CD4-positive, alpha-beta T cell treated with Interleukin-17A for 4 hours (primary cell): Measurements from ENCODE around the gene SLC12A3.
"Not testable (repeated sequence)": the region's sequence is repeated elsewhere in the genome, so short reads cannot be mapped to it uniquely, and the experiment has no call there.

Experiments
- DNase-seq: peaks from one replicate; pipeline ENCODE4 v3.0.0-alpha.2; 2020; ENCODE audit warnings: mixed read lengths

SLC12A3 gene

DNA sequence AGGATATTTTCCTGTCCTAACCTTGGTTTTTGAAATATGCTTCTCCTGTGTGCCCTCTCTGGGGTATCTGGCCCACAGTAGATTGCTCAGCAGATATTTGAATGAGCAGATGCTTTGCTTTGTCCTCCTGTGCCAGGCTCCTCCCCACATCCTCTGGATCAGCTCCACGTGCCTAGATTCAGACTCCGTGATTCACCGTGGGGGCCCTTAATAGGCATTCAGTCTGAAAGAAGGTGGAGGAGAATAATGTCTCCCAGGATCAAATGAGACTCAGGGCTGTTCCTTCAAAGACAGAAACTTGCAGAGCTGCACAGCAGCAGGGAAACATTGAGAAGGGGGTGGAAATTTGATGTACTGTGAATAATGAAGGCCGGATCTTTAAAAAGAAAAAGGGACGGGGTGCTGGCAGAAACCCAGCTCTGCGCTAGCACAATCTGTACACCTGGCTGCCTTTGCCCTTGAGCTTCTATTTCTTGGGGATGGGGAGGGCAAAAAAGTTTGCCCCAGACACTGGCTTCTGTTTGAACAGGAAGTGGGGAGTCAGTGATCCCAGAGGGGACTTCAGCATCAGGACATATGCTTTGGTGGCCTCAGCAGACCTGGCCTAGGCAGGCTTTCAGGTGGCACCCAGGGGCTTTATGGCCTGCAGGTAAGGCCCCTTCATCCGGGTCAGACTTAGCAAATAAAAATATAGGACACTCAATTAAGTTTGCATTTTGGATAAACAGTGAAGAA, 15.9 kb upstream of the SLC12A3 start:
- DNase-seq = no peak

DNA sequence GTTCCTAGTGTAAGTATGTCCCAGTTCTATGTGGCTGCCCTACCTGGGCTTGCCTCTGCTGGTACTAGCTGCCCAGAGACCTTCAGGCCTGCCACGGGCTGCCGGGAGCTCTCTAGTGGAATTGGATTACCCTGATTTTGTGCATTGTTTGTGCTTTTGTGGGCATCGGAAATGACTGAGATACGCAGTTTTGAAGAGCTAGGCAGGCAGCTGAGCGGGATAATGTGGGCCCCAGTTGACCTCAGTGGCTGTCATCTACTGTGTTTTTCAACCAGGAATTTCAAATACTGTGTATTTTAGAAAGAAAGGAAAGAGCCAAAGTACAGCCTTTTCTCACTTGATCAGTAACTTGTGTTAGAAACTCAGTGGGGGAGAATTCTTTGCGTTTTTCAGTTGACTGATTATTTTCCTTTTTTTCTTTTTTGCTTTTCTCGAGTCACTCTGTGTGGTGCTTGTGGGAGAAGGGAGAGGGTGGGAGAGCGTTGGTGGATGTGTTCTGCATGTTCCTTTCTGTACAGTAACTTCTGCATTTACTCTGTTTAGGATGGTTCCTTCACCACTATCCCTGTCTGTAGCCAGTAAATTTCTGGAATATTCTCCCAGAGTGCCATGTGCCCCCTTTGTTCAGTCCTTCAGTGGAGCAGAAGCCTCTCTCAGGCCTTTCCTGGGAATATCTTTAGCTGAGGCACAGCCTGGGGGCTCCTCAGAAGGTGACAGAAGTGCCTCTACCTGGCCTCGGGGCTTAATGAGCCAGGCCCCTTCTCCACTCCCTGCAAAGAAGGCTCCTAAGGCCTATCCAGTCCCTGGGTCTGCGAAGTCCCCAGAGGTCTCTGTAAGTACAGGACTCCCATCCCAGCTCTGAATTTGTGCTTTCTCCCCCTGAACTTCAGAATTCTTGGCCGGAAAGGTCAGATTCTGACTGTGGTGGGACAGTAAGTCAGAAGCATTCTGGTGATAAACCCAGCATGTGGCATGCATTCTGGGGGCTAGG, 15.0 kb upstream of the SLC12A3 start:
- DNase-seq = no peak

DNA sequence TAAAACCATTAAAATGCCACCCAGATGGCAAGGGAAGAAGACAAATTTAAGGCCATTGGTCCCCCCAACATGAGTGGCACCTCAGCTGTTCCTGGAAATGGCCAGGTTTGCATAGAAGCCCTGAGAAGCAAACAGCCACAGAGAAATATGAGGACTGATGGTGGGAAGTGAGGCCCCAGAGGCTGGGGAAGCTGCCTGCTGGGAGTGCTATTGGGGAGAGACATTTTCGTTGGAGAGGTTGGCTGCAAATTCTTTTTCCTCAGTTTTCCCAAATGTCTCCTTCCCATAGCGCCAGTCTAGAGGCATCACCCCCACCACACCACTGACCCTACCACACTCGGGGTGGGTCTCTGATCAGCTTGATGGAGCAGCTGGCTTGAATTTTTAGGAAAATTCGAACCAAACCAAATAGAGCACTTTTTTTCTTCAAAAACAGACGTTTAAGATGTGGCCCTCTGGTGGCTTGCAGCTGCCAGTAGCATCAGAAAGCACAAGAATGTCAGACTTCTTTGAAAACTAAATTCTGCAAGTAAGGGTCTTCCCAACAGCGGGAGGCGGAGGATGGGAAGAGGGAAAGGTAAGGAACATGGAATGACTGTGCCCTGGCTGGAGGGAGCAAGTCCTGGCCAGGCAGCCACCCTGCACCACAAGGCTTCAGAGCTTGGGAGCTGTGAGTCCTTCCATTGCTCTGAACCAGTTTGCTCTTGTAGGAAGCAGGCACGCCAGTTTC, 13.2 kb upstream of the SLC12A3 start:
- DNase-seq = no peak

DNA sequence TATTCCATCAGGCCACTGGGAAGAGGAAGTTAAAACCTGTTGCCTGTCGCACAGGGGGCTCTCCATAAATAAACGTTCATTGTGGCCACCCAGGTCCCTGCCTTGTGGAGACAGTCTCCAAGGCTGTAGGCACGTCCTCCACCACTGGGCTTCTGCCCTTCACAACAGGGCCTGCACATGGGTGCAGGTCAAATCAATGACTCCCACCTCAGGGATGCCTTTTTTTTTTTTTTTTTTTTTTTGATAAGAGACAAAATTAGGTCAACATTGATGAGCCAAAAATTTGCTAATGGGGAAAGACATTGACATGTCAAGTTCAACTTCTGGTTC, 12.6 kb upstream of the SLC12A3 start:
- no peak for DNase-seq

DNA sequence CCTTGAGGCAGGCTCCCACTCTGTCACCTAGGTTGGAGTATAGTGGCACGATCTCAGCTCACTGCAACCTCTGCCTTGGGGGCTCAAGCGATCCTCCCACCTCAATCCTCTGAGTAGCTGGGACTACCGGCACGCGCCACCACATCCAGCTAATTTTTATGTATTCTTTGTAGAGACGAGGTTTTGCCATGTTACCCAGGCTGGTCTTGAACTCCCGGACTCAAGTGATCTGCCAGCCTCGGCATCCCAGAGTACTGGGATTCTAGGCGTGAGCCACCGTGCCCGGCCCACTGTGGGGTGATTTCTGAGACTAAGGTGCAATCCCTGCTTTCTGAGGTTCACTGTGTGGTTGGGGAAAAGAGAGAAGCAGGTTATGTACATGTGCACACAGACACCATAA, 12.0 kb upstream of the SLC12A3 start:
- no peak for DNase-seq

DNA sequence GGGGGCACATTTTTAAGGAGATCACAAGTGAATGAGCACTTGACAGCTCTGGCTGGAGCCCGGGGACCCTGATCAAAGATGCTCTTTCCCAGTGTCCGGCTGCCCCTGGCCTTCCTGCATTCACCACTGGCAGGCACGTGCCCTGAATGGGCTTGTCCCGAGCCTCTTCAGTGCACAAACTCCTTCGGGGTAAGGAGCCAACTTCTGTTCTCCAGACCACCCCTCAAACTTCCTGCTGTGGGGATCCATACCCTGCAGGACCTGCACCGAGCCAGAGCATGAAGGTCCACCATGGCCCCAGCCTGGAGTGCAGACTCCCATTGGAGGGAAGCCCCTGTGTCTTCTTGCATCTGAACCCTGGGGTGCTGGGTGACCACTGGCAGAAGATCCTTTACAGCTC, 9.8 kb upstream of the SLC12A3 start:
- DNase-seq = no peak

DNA sequence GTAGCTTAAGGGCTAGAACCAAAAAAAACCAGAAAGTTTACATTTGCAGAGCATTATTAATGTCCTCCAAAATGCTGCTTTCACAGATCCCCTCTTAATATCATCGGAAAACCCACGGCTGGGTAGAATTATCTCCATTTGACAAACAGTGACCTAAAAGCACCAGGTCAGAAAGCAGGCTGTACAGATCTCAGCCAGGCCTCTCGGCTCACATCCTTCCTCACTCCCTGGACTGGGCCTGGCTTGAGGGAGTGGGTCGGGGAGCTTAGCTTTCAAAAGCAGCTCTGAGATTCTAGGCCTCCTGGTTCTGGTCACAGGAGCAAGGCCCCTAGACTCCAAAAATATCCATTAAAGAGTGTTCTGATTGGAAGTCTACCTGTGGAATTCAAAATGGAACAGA, 9.1 kb upstream of the SLC12A3 start:
- no peak for DNase-seq

DNA sequence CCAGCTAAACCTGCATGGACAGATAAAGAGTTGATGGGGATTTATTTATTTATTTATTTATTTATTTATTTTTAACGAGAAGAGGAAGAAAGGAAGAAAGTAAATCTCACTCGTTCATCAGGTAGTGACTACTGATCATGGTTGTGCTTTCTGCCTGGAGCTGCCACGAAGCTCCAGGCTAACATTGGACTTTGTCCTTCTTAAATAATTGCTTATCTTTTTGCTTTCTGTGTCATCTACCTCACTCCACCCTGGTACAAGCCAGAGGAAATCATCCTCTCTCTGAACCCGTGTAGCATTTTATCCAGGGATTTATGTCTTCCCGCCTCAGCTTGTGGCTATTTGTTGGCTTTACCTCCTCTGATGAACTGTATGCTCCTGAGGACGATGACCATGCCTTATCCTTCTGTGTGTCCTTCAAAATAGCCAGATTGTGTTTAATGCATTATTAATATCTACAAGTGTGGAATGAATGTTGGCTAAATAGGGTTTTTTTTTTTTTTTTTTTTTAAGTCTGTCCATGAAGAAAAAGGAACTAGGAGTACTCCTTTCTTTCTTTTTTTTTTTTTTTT, 8.0 kb upstream of the SLC12A3 start:
- no peak for DNase-seq

DNA sequence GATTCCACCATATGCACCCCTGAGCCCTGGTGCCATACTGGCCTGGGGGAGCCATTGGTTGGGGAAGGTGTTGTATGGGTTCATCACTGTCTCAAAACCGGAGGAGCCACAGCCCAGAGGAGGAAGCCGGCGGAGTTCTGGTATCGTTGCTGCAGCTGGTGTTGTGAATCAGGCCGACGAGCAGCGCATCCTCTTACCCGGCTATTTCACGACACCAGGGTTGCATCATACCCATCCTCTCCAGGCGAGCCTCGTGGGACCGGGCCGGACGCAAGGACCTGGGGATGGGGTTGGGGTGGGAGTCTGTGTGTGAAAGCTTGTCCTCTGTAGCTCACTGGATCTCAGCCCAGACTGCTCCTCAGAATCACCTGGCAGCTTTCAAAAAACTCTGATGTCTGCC, 6.6 kb upstream of the SLC12A3 start:
- no peak for DNase-seq

DNA sequence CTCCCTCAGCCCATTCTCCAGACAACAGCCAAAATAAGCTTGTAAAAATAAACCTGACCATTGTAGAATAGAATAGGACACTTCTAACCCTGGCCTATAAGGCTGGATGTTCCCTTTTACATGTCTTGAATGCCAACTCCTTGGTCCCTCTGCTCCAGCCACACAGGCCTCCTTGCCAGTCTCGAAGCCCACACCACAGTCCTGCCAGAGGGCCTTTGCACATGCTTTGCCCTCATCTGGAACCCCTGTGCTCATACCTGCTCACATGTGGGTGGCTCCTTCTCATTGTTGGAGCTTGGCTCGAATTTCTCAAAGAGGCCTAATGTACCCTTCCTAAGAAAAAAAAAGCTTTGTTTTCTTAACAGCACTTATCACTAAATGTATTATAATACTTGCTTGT, 5.4 kb upstream of the SLC12A3 start:
- DNase-seq = no peak

DNA sequence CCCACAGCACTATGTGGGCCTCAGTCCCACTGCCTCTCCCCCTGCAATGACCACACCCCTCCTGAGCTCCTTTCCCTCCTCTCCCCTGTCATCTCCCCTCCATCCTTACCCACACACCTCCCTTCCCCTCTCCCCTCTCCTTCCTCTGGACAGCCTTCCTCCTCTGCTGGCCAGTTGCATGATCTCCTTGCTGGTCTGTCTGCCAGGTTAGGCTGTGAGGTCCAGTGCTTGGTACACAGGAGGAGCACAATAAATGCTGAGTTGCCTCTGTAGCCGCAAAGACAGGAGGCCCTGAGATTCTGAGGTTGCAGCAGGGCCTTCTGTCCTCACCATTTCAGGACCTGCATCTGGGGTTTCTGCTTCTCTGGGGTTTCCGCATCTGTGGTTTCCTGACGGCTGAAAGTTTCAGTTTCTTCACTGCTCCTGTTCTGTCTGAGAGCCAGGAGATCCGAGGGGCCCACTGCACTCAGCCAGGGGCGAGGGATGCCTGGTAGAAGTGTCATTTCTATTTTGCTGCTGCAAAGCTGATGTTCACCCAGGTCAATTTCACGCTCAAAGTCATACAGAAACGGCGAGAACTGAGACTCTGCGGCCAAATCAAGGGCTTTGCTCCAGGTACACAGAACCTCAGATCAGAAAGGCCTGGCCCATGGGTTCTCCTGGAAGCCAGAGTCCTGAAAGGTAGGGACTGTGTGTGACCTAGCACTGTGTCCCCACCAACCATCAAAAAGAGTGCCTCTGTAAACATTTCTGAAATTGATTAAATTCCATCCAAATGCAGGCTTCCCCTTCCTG, 4.6 kb upstream of the SLC12A3 start:
- peak; percentile 48 for DNase-seq

DNA sequence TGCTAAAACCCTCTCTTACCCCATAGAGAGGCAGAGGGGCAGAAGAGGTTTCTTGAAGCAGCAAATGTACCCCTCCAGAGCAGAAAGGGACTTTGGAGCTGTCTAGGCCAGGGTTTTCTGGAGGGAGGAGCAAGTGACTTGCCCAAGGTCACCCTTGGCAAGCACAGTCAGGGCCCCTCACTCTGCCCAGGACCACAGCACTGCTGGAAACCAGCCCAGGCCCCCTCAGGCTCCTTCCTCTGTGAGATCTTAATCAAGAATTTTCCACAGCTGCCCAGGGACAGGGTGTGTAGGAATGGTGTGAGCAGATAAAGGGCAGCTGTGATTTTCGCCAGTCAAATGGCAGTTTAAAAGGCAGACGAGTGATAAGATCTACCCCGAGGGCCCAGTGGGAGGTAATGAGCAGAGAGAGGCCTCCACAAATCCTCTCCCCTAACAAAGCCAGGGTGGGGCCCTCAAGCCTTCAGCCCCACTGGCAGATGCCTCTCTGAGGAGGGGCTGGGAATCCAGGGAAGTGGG, 3.9 kb upstream of the SLC12A3 start:
- DNase-seq = no peak

DNA sequence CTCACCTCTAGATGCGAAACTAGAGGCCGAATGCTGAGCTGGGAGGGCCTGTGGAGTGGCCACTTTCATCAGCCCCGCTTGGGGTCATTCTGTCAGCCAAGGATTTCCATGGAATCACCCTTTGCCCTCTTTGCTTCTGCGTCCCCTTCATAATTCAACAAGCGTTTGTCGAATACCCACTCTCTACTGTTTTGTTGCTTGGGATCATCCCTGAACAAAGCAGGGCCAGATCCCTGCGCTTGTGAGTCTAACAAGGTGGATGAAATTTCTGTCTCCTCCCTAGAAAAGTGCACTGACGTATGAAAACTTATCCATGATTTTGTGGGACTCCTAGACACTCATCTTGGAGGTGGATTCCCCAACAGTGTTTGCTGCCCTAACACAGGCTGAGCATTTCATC, 3.3 kb upstream of the SLC12A3 start:
- DNase-seq = no peak

DNA sequence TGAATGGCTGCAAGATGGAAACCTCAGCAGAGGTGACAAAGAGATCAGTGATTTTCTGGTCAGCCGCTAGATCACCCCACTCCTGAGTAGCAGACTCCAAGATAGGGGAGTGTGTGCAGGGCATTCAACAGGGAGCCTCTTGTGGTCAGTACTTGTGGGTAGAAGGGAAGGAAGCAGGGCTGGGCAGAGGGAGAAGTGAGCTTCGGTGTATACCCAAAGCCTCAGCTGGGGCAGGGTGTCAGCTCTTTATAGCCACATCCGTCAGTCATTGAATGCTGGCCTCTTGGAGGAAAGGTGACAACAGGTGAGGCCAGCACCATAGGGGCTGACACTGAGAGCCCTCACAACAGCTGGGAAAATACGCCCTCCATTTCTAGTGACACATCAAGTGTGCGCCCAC, 2.2 kb upstream of the SLC12A3 start:
- DNase-seq = no peak

DNA sequence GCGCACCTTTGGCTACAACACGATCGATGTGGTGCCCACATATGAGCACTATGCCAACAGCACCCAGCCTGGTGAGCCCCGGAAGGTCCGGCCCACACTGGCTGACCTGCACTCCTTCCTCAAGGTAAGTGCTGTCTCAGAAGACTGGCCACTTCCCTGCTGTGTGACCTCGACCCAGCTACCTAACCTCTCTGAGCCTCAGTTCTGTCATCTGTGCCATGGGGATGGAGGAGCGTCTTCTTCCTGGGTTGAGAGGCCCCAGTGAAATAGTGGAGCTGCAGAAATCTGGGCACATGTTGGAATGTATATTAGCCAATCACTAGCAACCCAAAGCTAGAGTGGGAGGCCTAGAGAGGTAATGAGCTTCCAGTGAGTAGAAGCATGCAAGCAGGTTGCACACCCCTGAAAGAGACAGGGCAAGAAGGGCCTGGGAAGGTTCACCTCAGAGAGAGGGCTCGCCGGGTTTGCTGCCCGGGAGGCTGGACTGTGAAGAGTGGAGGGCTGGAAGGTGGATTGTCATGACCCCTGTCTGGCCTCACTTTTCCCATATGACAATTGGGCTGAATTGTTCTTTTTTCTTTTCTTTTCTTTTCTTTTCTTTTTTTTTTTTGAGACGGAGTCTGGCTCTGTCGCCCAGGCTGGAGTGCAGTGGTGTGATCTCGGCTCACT, 521 bp downstream of the SLC12A3 start:
- DNase-seq = no peak

DNA sequence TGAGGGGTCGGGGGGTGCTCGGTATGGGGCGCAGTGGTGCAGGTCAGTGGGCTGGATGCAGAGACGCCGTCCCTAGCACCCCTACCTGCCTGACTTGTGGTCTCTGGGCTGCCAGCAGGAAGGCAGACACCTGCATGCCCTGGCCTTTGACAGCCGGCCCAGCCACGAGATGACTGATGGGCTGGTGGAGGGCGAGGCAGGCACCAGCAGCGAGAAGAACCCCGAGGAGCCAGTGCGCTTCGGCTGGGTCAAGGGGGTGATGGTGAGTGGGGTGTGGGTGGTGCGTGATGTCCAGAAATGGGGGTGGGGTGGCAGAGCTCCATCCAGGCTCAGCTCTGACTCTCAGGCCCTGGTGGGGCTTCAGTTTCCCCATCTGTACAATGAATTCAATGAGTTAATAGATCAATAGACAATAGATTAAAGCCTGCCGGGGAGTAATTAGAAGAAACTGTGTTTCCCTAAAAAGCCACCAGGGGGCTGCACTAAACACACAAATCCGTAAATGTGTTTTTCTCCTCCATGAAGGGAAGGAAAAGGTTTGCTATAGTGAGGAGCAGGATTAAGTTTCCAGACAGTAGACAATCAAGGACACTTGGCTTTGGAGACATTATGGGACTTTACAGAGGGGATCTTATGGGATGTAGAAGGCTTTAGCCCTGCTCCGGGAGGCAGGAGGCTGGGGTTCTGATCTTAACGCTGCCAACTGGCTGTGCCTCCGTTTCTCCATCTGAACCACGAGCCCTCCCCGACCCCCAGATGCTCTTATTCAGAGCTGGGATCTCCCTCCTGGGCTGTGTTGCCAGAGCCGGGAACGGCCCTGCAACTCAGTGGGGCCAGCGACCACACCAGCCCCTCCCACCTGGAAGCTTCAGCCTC, 2.2 kb downstream of the SLC12A3 start:
- DNase-seq = peak; percentile 65

DNA sequence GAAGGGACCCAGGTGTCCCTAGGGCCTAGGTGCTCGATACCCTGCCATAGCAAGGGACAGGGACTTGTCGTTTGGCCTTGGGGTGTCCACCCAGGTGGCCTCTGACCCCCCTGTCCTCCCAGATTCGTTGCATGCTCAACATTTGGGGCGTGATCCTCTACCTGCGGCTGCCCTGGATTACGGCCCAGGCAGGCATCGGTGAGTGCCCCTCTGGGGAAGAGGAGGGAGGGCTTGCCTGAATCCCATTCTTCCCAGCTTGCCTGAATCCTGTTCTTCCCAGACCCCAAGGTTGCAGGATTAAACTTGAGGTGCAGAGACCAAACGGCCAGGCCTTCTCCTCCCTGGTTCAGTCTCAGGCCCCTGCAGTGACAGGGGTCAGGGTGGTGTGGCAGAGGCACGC, 3.2 kb downstream of the SLC12A3 start:
- no peak for DNase-seq

DNA sequence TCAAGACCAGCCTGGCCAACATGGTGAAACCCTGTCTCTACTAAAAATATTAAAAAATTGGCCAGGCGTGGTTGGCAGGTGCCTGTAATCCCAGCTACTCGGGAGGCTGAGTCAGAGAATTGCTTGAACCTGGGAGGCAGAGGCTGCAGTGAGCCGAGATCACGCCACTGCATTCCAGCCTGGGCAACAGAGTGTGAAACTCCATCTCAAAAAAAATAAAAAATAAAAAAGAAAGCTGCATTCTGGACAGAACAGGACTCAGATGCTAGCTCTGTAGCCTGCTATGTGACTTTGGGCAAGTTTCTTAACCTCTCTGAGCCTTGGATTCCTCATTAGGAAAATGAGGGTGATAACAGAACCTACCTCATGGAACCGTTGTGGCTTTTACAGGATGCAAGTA, 3.8 kb downstream of the SLC12A3 start:
- DNase-seq = not testable (repeated sequence)

DNA sequence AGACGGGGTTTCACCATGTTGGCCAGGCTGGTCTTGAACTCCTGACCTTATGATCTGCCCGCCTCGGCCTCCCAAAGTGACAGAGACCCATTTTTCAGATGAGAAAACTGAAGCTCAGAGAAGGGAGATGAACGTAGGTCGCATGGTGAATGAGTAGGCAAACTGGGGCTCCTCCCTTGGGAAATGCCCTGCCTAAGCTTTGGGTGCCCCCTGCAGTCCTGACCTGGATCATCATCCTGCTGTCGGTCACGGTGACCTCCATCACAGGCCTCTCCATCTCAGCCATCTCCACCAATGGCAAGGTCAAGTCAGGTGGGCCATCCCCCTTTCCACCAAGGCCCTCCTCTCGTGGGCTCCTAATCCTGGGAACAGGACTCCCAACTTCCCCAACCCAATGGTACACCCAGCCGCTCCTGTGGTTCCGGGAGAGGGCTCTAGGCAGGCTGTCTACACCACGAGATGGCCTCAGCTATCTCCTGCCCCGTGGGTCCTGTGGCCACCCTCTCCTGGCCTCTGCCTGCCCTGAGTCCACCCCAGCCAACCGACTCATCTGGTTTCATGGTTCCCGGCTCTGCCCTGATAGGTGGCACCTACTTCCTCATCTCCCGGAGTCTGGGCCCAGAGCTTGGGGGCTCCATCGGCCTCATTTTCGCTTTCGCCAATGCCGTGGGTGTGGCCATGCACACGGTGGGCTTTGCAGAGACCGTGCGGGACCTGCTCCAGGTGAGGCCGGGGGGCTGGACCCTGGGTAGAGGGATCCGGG, 4.7 kb downstream of the SLC12A3 start:
- peak; percentile 21 for DNase-seq
